Liver (tissue), 9 donors: ENCODE results near the gene RHOH. TPM values are rescaled to one million over a fixed set of nuclear protein-coding genes. Genes with fewer than 3 reads are reported as not detected.

Experiments
- DNase-seq: peaks from one replicate; pipeline ENCODE4 v3.0.0-alpha.2; 2017; ENCODE audit warnings: low spot score
- H3K27ac ChIP-seq, 2 donors: one replicate each; pipeline ENCODE4 v1.7.0; 2013; ENCODE audit warnings: inconsistent platforms in 2 of 2, low read length in 2 of 2, control low read depth in 1 of 2, low read depth in 1 of 2, mild to moderate bottlenecking in 1 of 2
- H3K27me3 ChIP-seq, 4 donors: one replicate each; pipeline versions ENCODE4 v1.6.1 to v1.7.0; 2013; ENCODE audit warnings: low read length in 3 of 4, inconsistent platforms in 1 of 4, mild to moderate bottlenecking in 1 of 4, moderate library complexity in 1 of 4; ENCODE audit not compliant: control insufficient read depth in 4 of 4, insufficient read depth in 4 of 4
- H3K36me3 ChIP-seq, 4 donors: one replicate each; pipeline versions ENCODE4 v1.6.1 to v1.7.0; 2013; ENCODE audit warnings: low read length in 3 of 4, mild to moderate bottlenecking in 3 of 4, low read depth in 1 of 4, moderate library complexity in 1 of 4; ENCODE audit not compliant: control insufficient read depth in 4 of 4, insufficient read depth in 3 of 4
- H3K4me1 ChIP-seq, 4 donors: one replicate each; pipeline versions ENCODE4 v1.6.1 to v1.7.0; 2013; ENCODE audit warnings: low read length in 3 of 4, mild to moderate bottlenecking in 3 of 4, moderate library complexity in 1 of 4; ENCODE audit not compliant: control insufficient read depth in 4 of 4, insufficient read depth in 4 of 4
- H3K4me3 ChIP-seq, 3 donors: one replicate each; pipeline versions ENCODE4 v1.6.1 to v1.7.0; 2013; ENCODE audit warnings: low read length in 3 of 3, control low read depth in 1 of 3, low read depth in 1 of 3, mild to moderate bottlenecking in 1 of 3
- H3K9ac ChIP-seq, 2 donors: one replicate each; pipeline ENCODE4 v1.7.0; 2013; ENCODE audit warnings: low read length in 2 of 2, mild to moderate bottlenecking in 2 of 2, moderate library complexity in 2 of 2, control low read depth in 1 of 2, low read depth in 1 of 2
- H3K9me3 ChIP-seq, 4 donors: one replicate each; pipeline versions ENCODE4 v1.6.1 to v1.7.0; 2013; ENCODE audit warnings: low read length in 3 of 4; ENCODE audit not compliant: control insufficient read depth in 4 of 4
- CTCF ChIP-seq: fragments of 150-350 bp; IDR thresholded peaks from 2 replicates; pipeline ENCODE4 v1.5.1; 2017; ENCODE audit warnings: improper control_type of control experiment, low read depth, low read length; ENCODE audit not compliant: missing input control
- EGR1 ChIP-seq, 2 donors: IDR thresholded peaks; 2 replicates each; pipeline ENCODE4 v1.6.1; 2016 to 2018; ENCODE audit warnings: antibody characterized with exemption in 2 of 2, low read depth in 2 of 2
- FOXA2 ChIP-seq: IDR thresholded peaks from 2 replicates; pipeline ENCODE4 v1.6.1; 2016; ENCODE audit warnings: antibody characterized with exemption
- GABPA ChIP-seq, 2 donors: IDR thresholded peaks in 1 of 2; conservative IDR thresholded peaks in 1 of 2; 2 replicates each; pipeline ENCODE4 v1.6.1; 2016; ENCODE audit warnings: antibody characterized with exemption in 2 of 2, mild to moderate bottlenecking in 1 of 2, moderate library complexity in 1 of 2
- HNF4A ChIP-seq, 2 donors: conservative IDR thresholded peaks; 2 replicates each; pipeline ENCODE4 v1.6.1; 2016; ENCODE audit warnings: antibody characterized with exemption in 2 of 2, mild to moderate bottlenecking in 2 of 2
- HNF4G ChIP-seq: IDR thresholded peaks from 2 replicates; pipeline ENCODE4 v1.6.1; 2016; ENCODE audit warnings: antibody characterized with exemption
- JUND ChIP-seq, 2 donors: IDR thresholded peaks; 2 replicates each; pipeline ENCODE4 v1.6.1; 2016; ENCODE audit warnings: antibody characterized with exemption in 2 of 2
- NR2F2 ChIP-seq: IDR thresholded peaks from 2 replicates; pipeline ENCODE4 v1.6.1; 2016; ENCODE audit warnings: antibody characterized with exemption
- RAD21 ChIP-seq, 2 donors: IDR thresholded peaks; 2 replicates each; pipeline ENCODE4 v1.6.1; 2016; ENCODE audit warnings: antibody characterized with exemption in 2 of 2, mild to moderate bottlenecking in 2 of 2
- RXRA ChIP-seq, 2 donors: IDR thresholded peaks; 2 replicates each; pipeline ENCODE4 v1.6.1; 2017 to 2018; ENCODE audit warnings: antibody characterized with exemption in 2 of 2, mild to moderate bottlenecking in 1 of 2
- SP1 ChIP-seq: IDR thresholded peaks from 2 replicates; pipeline ENCODE4 v1.6.1; 2018; ENCODE audit warnings: antibody characterized with exemption, mild to moderate bottlenecking
- TAF1 ChIP-seq: conservative IDR thresholded peaks from 2 replicates; pipeline ENCODE4 v1.6.1; 2016; ENCODE audit warnings: antibody characterized with exemption, mild to moderate bottlenecking
- YY1 ChIP-seq: IDR thresholded peaks from 2 replicates; pipeline ENCODE4 v1.6.1; 2016; ENCODE audit warnings: antibody characterized with exemption, mild to moderate bottlenecking
- WGBS: extraction: QIAGEN DNeasy Blood & Tissue Kit; methylation state at CpG from one replicate; pipeline ENCODE4 v1.1.7; 2013; 5-methylcytosine and 5-hydroxymethylcytosine counted together
- polyA plus RNA-seq, 2 donors: library from polyadenylated mRNA; stranded (reverse) in 1 of 2; unstranded in 1 of 2; fragments of 200-250 nt in 1 of 2; fragments of >200 nt in 1 of 2; fragmentation: Nextera tagmentation in 1 of 2; extraction: Ambion mirVana in 1 of 2; gene quantifications; one replicate each; pipeline versions ENCODE4 v1.2.1 to v1.2.3, GENCODE V29; 2013 to 2015
- total RNA-seq, 2 donors: library from RNA; depleted of rRNA; stranded (reverse); fragments of >200 nt; gene quantifications; one replicate each; pipeline ENCODE4 v1.2.3, GENCODE V29; 2014
- TF ChIP-seq, protein P1 (sequence below): IDR thresholded peaks from 2 replicates; pipeline ENCODE4 v1.6.1; 2016; ENCODE audit warnings: antibody characterized with exemption
- TF ChIP-seq, protein P2 (sequence below): IDR thresholded peaks from 2 replicates; pipeline ENCODE4 v1.6.1; 2016; ENCODE audit warnings: antibody characterized with exemption
- TF ChIP-seq, protein P3 (sequence below): IDR thresholded peaks from 2 replicates; pipeline ENCODE4 v1.6.1; 2016; ENCODE audit warnings: antibody characterized with exemption, mild to moderate bottlenecking
- TF ChIP-seq, protein P4 (sequence below): IDR thresholded peaks from 2 replicates; pipeline ENCODE4 v1.6.1; 2016; ENCODE audit warnings: antibody characterized with exemption
- donor health status: healthy.
- donor health status: healthy.
- donor health status: healthy.
- donor health status: healthy.
- donor health status: healthy.

Gene RHOH
- total and polyA plus RNA-seq, 4 donors = 0.56 to 2.3 (median 1.3) TPM

DNA sequence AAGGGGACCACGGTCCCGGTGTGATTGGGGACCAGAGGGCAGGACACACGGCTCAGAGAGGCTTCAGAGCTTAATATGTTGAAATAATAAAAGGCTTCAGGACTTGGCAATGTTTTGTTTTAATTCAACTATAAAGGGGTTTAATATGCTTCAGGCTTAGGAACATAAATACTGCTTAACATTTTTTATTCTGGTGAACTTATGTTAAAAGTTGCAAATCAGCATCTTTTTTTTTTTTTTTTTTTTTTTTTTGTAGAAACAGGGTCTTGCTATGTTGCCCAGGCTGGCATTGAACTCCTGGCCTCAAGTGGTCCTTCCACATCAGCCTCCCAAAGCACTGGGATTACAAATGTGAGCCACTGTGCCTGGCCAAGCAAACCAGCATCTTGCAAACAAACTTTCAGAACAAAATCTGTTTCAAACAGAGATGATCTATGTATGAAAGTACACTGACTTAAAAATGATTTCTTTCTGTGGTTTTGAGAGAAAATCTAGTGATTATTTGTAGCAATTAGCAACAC is 37.7 kb downstream of the RHOH start:
- Histone ChIP-seq H3K27ac (no peak overlapping the region), H3K9me3 (no peaks in the 10 kb centered on the region), H3K36me3 (no peaks in the 10 kb centered on the region), H3K4me1 (no peaks in the 10 kb centered on the region), H3K4me3 (no peak overlapping the region), H3K27me3 (no peaks in the 10 kb centered on the region), H3K9ac (no peak overlapping the region)
- 92% methylated on average over 3 of the region's 3 CpGs for WGBS
- no peak for DNase-seq
- no peak for TF ChIP-seq HNF4A (conservative IDR thresholded peaks at IDR 0.05)
- TF ChIP-seq GABPA (IDR thresholded peaks at IDR 0.05 in 1 of 2, conservative IDR thresholded peaks at IDR 0.05 in 1 of 2) = no peak
- TF ChIP-seq, protein P1, sequence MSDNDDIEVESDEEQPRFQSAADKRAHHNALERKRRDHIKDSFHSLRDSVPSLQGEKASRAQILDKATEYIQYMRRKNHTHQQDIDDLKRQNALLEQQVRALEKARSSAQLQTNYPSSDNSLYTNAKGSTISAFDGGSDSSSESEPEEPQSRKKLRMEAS = no peak
- no peak for TF ChIP-seq CTCF
- no peak for TF ChIP-seq RXRA (IDR thresholded peaks at IDR 0.05)
- no peak for TF ChIP-seq SP1
- TF ChIP-seq, protein P2, sequence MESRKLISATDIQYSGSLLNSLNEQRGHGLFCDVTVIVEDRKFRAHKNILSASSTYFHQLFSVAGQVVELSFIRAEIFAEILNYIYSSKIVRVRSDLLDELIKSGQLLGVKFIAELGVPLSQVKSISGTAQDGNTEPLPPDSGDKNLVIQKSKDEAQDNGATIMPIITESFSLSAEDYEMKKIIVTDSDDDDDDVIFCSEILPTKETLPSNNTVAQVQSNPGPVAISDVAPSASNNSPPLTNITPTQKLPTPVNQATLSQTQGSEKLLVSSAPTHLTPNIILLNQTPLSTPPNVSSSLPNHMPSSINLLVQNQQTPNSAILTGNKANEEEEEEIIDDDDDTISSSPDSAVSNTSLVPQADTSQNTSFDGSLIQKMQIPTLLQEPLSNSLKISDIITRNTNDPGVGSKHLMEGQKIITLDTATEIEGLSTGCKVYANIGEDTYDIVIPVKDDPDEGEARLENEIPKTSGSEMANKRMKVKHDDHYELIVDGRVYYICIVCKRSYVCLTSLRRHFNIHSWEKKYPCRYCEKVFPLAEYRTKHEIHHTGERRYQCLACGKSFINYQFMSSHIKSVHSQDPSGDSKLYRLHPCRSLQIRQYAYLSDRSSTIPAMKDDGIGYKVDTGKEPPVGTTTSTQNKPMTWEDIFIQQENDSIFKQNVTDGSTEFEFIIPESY = no peak
- TF ChIP-seq TAF1 = no peak
- no peak for TF ChIP-seq EGR1 (IDR thresholded peaks at IDR 0.05; ENCODE audit: low read depth in 2 of 2)
- no peak for TF ChIP-seq RAD21 (IDR thresholded peaks at IDR 0.05)
- TF ChIP-seq, protein P3, sequence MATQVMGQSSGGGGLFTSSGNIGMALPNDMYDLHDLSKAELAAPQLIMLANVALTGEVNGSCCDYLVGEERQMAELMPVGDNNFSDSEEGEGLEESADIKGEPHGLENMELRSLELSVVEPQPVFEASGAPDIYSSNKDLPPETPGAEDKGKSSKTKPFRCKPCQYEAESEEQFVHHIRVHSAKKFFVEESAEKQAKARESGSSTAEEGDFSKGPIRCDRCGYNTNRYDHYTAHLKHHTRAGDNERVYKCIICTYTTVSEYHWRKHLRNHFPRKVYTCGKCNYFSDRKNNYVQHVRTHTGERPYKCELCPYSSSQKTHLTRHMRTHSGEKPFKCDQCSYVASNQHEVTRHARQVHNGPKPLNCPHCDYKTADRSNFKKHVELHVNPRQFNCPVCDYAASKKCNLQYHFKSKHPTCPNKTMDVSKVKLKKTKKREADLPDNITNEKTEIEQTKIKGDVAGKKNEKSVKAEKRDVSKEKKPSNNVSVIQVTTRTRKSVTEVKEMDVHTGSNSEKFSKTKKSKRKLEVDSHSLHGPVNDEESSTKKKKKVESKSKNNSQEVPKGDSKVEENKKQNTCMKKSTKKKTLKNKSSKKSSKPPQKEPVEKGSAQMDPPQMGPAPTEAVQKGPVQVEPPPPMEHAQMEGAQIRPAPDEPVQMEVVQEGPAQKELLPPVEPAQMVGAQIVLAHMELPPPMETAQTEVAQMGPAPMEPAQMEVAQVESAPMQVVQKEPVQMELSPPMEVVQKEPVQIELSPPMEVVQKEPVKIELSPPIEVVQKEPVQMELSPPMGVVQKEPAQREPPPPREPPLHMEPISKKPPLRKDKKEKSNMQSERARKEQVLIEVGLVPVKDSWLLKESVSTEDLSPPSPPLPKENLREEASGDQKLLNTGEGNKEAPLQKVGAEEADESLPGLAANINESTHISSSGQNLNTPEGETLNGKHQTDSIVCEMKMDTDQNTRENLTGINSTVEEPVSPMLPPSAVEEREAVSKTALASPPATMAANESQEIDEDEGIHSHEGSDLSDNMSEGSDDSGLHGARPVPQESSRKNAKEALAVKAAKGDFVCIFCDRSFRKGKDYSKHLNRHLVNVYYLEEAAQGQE = no peak
- TF ChIP-seq YY1 = no peak
- no peak for TF ChIP-seq HNF4G
- TF ChIP-seq NR2F2 = no peak
- TF ChIP-seq JUND (IDR thresholded peaks at IDR 0.05) = no peak
- TF ChIP-seq, protein P4, sequence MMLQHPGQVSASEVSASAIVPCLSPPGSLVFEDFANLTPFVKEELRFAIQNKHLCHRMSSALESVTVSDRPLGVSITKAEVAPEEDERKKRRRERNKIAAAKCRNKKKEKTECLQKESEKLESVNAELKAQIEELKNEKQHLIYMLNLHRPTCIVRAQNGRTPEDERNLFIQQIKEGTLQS = no peak
- no peak for TF ChIP-seq FOXA2
